Testis (tissue), 2 donors: ENCODE measurements around the gene SPINK4.

ENCODE experiments used
- POLR2A ChIP-seq: fragments of 450-650 bp; IDR thresholded peaks from one replicate; pipeline ENCODE4 v1.6.1; 2017; ENCODE audit warnings: antibody characterized with exemption, mild to moderate bottlenecking, moderate library complexity
- TF ChIP-seq, protein P1 (sequence below), 3 experiments: fragments of 450-650 bp in 2 of 3; fragments of 200-600 bp in 1 of 3; sonication (generic) in 1 of 3; IDR thresholded peaks; one replicate each; pipeline ENCODE4 v1.5.1; 2016 to 2019; ENCODE audit warnings: antibody characterized with exemption in 3 of 3, mild to moderate bottlenecking in 2 of 3, moderate library complexity in 1 of 3

DNA sequence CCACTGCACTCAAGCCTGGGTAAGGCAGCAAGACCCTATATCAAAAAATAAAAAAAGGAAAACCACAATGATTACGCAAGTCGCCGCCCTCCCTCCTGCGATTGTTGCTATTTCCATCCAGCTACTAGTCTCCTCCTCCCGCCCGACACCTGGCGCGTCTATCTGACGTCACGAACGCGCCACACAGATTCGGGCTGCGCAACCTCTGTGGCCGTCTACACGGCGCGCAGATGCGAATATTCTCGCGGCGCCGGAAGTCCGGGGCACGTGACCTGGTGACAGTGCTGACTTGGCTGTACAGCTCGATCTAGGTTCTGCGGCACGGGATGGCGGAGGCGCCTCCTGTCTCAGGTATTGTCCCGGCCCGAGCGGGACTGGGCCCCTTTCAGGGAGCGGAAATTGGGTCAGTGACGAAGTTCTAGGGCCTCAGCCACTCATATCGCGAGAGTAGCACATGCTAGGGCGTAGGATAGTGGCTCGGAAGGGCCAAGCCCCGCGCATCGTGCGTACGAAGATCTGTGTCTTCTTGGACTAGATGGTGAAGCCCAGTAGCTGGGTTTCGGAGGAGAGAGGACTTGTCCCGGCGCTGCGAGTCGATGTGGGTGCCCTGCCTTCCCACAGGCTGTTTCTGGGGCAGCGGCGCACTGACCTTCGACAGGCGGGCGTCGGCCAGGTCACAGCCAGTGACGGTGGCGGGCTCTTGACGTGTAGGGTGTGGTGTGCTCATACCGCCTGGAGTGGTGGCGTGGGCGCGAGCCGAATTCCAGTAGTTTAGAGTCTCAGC, 50.5 kb downstream of the SPINK4 start, which contains the start of gene NFX1:
- TF ChIP-seq, protein P1, sequence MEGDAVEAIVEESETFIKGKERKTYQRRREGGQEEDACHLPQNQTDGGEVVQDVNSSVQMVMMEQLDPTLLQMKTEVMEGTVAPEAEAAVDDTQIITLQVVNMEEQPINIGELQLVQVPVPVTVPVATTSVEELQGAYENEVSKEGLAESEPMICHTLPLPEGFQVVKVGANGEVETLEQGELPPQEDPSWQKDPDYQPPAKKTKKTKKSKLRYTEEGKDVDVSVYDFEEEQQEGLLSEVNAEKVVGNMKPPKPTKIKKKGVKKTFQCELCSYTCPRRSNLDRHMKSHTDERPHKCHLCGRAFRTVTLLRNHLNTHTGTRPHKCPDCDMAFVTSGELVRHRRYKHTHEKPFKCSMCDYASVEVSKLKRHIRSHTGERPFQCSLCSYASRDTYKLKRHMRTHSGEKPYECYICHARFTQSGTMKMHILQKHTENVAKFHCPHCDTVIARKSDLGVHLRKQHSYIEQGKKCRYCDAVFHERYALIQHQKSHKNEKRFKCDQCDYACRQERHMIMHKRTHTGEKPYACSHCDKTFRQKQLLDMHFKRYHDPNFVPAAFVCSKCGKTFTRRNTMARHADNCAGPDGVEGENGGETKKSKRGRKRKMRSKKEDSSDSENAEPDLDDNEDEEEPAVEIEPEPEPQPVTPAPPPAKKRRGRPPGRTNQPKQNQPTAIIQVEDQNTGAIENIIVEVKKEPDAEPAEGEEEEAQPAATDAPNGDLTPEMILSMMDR (IDR thresholded peaks at IDR 0.05), result no peak
- peak; percentile 78 for TF ChIP-seq POLR2A
